K562 (cell line): ENCODE measurements around the gene ITSN2. TPM values are rescaled to one million over a fixed set of nuclear protein-coding genes. Genes with fewer than 3 reads are reported as not detected.

Source experiments
- BRF1 ChIP-seq: IDR thresholded peaks from 3 replicates; pipeline ENCODE4 v1.6.1; 2011; ENCODE audit warnings: borderline replicate concordance, mild to moderate bottlenecking; ENCODE audit not compliant: insufficient read length; ENCODE audit errors: extremely low read depth
- DDX20 ChIP-seq: fragments of 450-650 bp; IDR thresholded peaks from 2 replicates; pipeline ENCODE4 v1.6.1; 2016; ENCODE audit warnings: missing genetic modification characterization, low read depth, mild to moderate bottlenecking, missing compliant biosample characterization, moderate library complexity
- GATAD2B ChIP-seq: fragments of 450-650 bp; IDR thresholded peaks from 2 replicates; pipeline ENCODE4 v1.6.1; 2017; ENCODE audit warnings: mild to moderate bottlenecking, borderline replicate concordance
- MAZ ChIP-seq, 2 experiments: fragments of 450-650 bp in 1 of 2; sonication (generic) in 1 of 2; formaldehyde crosslinking; IDR thresholded peaks in 1 of 2; conservative IDR thresholded peaks in 1 of 2; 2 replicates each; pipeline versions ENCODE4 v1.4.0 to v1.5.0; 2020; ENCODE audit warnings: mild to moderate bottlenecking in 1 of 2, missing genetic modification reagents in 1 of 2
- MITF ChIP-seq: IDR thresholded peaks from 2 replicates; pipeline ENCODE4 v1.6.1; 2014; ENCODE audit warnings: antibody characterized with exemption
- SIRT6 ChIP-seq: IDR thresholded peaks from one replicate; pipeline ENCODE4 v1.6.1; 2012; ENCODE audit warnings: low read depth, mild to moderate bottlenecking, control low read depth, inconsistent platforms, low read length, moderate library complexity
- ZBTB26 ChIP-seq: fragments of 450-650 bp; formaldehyde crosslinking; IDR thresholded peaks from 2 replicates; pipeline ENCODE4 v1.4.0; 2022; ENCODE audit warnings: missing genetic modification characterization
- ZNF282 ChIP-seq: sonication (generic); formaldehyde crosslinking; IDR thresholded peaks from 2 replicates; pipeline ENCODE4 v1.8.1; 2023; ENCODE audit warnings: missing genetic modification reagents
- ZNF551 ChIP-seq: fragments of 250-450 bp; sonication (Bioruptor Pico); IDR thresholded peaks from 2 replicates; pipeline ENCODE4 v1.5.0; 2021; ENCODE audit warnings: mild to moderate bottlenecking, moderate library complexity
- ZNF668 ChIP-seq: fragments of 250-450 bp; sonication (Bioruptor Pico); IDR thresholded peaks from 2 replicates; pipeline ENCODE4 v1.8.0; 2022; ENCODE audit warnings: mild to moderate bottlenecking, inconsistent platforms
- polyA plus RNA-seq, 8 experiments: library from polyadenylated mRNA; depleted of rRNA in 4 of 8; stranded (reverse) in 5 of 8; unstranded in 3 of 8; fragments of >200 nt; fragmentation: Nextera tagmentation in 2 of 8; fragmentation: Illumina TruSeq in 1 of 8; extraction: Ambion mirVana in 2 of 8; extraction: Trizol in 1 of 8; gene quantifications; 2 replicates each; pipeline versions ENCODE4 v1.2.1 to v1.2.3, GENCODE V29; 2011 to 2014; ENCODE audit warnings: inconsistent platforms in 1 of 8, missing spikeins in 1 of 8
- total RNA-seq, 7 experiments: library from RNA; depleted of rRNA in 6 of 7; stranded (reverse); fragments of >200 nt in 6 of 7; fragmentation: Illumina TruSeq in 2 of 7; extraction: Trizol in 2 of 7; gene quantifications; 2 replicates each; pipeline versions ENCODE4 v1.2.1 to v1.2.3, GENCODE V29; 2011 to 2021; ENCODE audit warnings: low replicate concordance in 1 of 7
- TF ChIP-seq, protein P1 (sequence below), 3 experiments: fragments of 200-800 bp in 1 of 3; sonication (Bioruptor generic) in 1 of 3; sonication (generic) in 1 of 3; formaldehyde crosslinking in 1 of 3; IDR thresholded peaks; 2 replicates each; pipeline versions ENCODE4 v1.6.1 to v1.8.0; 2016 to 2022; ENCODE audit warnings: mild to moderate bottlenecking in 2 of 3, missing compliant biosample characterization in 2 of 3, missing genetic modification characterization in 2 of 3, missing genetic modification reagents in 1 of 3

ITSN2 gene
- total and polyA plus RNA-seq, 9 of the 15 experiments (the other 6 are each of a cell fraction or from before 2014, with no cell fraction given): 6.6 to 19.9 (median 15.2) TPM

- TF ChIP-seq, protein P1, sequence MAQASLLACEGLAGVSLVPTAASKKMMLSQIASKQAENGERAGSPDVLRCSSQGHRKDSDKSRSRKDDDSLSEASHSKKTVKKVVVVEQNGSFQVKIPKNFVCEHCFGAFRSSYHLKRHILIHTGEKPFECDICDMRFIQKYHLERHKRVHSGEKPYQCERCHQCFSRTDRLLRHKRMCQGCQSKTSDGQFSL (CRISPR knock-in tag; IDR thresholded peaks at IDR 0.05): no peak
- TF ChIP-seq, protein P1 (tag; IDR thresholded peaks at IDR 0.05): no peak
- no peak for TF ChIP-seq MITF
- no peak for TF ChIP-seq DDX20 (tag)
- no peak for TF ChIP-seq ZNF282 (CRISPR knock-in tag)
- TF ChIP-seq MAZ (CRISPR knock-in tag; conservative IDR thresholded peaks at IDR 0.05 in 1 of 2, IDR thresholded peaks at IDR 0.05 in 1 of 2): no peak
- TF ChIP-seq ZNF668 (CRISPR knock-in tag): no peak
- TF ChIP-seq SIRT6: no peak
- no peak for TF ChIP-seq ZNF551 (CRISPR knock-in tag)
- no peak for TF ChIP-seq BRF1
- no peak for TF ChIP-seq ZBTB26 (CRISPR knock-in tag)
- no peak for TF ChIP-seq GATAD2B
Observed at GRCh38 chr2:24163186-24163585, 197.2 kb downstream of the ITSN2 start (continued).
